Ishikawa (cell line): Measurements from ENCODE around the gene GALNT9.

ENCODE experiments used
- CREB1 ChIP-seq: IDR thresholded peaks from 2 replicates; pipeline ENCODE4 v1.6.1; 2012; ENCODE audit warnings: low read depth
- EGR1 ChIP-seq: IDR thresholded peaks from 2 replicates; pipeline ENCODE4 v1.6.1; 2012
- RAD21 ChIP-seq: IDR thresholded peaks from 2 replicates; pipeline ENCODE4 v1.6.1; 2012; ENCODE audit warnings: low read depth
- TAF1 ChIP-seq: IDR thresholded peaks from 2 replicates; pipeline ENCODE4 v1.6.1; 2012; ENCODE audit warnings: low read depth, mild to moderate bottlenecking
- TCF12 ChIP-seq: IDR thresholded peaks from 2 replicates; pipeline ENCODE4 v1.6.1; 2012; ENCODE audit warnings: low read depth
- TEAD4 ChIP-seq: IDR thresholded peaks from 2 replicates; pipeline ENCODE4 v1.6.1; 2012
- ZBTB7A ChIP-seq: IDR thresholded peaks from 2 replicates; pipeline ENCODE4 v1.6.1; 2012; ENCODE audit warnings: low read depth
- TF ChIP-seq, protein P1 (sequence below): IDR thresholded peaks from 2 replicates; pipeline ENCODE4 v1.6.1; 2012; ENCODE audit warnings: low read depth, mild to moderate bottlenecking

DNA sequence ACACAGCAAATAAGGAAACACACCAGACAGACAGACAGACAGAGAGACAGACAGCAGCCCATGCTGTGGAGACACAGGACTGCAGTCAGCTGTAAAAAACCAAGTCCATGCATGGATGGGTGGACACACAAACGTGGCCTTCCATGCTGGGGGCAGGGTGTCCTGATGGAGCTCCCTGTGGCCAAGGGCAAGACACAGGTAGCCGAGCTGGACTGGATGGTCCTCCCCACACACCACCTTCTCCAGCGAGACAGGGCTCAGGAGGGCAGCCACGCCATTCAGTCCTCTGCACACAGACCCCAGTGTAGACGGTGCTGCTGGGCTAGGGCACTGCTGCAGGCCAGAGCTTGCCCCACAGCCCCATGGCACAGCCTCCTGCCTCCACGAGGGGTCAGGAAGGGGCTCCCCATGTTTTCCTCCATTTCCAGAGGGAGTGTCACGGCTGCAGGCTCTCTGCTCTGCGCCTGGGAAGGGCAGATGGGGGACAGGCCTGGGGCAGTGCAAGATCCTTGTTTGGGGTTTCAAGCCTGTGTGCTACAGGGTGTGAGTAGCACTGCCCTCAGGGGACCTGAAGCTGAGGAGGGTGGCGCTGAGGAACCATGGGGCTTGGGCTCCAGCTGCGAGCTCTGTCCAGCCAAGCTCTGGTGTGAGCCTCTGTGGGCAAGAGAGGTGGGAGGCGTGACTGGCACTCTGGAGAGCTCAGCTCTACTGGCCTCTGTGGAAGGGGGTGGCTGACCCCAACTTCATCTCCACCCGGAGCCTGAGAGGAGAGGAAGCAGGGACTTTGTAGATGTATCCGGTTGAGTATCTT lies 67.9 kb downstream of the GALNT9 start:
- TF ChIP-seq RAD21: no peak
- TF ChIP-seq, protein P1, sequence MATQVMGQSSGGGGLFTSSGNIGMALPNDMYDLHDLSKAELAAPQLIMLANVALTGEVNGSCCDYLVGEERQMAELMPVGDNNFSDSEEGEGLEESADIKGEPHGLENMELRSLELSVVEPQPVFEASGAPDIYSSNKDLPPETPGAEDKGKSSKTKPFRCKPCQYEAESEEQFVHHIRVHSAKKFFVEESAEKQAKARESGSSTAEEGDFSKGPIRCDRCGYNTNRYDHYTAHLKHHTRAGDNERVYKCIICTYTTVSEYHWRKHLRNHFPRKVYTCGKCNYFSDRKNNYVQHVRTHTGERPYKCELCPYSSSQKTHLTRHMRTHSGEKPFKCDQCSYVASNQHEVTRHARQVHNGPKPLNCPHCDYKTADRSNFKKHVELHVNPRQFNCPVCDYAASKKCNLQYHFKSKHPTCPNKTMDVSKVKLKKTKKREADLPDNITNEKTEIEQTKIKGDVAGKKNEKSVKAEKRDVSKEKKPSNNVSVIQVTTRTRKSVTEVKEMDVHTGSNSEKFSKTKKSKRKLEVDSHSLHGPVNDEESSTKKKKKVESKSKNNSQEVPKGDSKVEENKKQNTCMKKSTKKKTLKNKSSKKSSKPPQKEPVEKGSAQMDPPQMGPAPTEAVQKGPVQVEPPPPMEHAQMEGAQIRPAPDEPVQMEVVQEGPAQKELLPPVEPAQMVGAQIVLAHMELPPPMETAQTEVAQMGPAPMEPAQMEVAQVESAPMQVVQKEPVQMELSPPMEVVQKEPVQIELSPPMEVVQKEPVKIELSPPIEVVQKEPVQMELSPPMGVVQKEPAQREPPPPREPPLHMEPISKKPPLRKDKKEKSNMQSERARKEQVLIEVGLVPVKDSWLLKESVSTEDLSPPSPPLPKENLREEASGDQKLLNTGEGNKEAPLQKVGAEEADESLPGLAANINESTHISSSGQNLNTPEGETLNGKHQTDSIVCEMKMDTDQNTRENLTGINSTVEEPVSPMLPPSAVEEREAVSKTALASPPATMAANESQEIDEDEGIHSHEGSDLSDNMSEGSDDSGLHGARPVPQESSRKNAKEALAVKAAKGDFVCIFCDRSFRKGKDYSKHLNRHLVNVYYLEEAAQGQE: 0 out of 2 replicates have a peak, but pooled peaks have one; percentile 15
- TF ChIP-seq EGR1: no peak
- no peak for TF ChIP-seq TAF1
- no peak for TF ChIP-seq TEAD4
- no peak for TF ChIP-seq ZBTB7A
- no peak for TF ChIP-seq TCF12
- TF ChIP-seq CREB1: no peak
